Right hindlimb (tissue), 1 donor: ENCODE results near the gene MRC2.
"Not testable (repeated sequence)": the region's sequence is repeated elsewhere in the genome, so short reads cannot be mapped to it uniquely, and the experiment has no call there.

Experiments used
- DNase-seq: peaks from one replicate; pipeline ENCODE4 v3.0.0-alpha.2; 2018

The MRC2 gene, protein sequence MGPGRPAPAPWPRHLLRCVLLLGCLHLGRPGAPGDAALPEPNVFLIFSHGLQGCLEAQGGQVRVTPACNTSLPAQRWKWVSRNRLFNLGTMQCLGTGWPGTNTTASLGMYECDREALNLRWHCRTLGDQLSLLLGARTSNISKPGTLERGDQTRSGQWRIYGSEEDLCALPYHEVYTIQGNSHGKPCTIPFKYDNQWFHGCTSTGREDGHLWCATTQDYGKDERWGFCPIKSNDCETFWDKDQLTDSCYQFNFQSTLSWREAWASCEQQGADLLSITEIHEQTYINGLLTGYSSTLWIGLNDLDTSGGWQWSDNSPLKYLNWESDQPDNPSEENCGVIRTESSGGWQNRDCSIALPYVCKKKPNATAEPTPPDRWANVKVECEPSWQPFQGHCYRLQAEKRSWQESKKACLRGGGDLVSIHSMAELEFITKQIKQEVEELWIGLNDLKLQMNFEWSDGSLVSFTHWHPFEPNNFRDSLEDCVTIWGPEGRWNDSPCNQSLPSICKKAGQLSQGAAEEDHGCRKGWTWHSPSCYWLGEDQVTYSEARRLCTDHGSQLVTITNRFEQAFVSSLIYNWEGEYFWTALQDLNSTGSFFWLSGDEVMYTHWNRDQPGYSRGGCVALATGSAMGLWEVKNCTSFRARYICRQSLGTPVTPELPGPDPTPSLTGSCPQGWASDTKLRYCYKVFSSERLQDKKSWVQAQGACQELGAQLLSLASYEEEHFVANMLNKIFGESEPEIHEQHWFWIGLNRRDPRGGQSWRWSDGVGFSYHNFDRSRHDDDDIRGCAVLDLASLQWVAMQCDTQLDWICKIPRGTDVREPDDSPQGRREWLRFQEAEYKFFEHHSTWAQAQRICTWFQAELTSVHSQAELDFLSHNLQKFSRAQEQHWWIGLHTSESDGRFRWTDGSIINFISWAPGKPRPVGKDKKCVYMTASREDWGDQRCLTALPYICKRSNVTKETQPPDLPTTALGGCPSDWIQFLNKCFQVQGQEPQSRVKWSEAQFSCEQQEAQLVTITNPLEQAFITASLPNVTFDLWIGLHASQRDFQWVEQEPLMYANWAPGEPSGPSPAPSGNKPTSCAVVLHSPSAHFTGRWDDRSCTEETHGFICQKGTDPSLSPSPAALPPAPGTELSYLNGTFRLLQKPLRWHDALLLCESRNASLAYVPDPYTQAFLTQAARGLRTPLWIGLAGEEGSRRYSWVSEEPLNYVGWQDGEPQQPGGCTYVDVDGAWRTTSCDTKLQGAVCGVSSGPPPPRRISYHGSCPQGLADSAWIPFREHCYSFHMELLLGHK (N-terminal part only)

DNA sequence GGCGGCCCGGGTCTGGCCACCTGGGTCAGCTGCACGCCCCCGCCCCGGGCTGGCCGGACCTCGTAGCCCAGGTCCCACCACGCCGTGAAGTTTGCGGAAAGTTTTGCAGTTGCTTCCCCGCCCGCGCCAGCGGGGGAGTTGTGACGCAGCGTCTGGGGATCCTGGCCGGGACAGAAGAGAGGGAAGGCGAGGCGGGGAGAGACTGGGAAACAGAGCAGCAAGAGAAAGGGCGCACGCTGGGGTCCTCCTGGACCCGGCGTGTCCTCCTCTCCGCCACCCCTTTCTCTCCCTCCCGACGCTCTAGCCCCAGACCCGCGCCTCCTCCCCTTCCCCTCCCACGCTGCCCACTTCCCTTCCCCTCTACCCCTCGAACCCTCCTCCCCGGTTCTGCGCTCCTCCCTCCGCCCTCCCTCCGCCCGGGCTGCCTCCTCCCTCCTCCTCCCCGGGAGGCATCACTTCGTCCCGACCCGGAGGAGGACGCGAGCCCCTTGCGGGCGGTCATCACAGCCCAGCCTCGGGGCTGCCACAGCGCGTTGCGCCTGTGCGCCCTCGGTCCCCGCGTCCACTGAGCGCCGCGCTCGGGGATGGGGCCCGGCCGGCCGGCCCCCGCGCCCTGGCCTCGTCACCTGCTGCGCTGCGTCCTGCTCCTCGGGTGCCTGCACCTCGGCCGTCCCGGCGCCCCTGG is at the start of gene MRC2:
Gene MRC2 (plus strand): TSS at position 452 of the 685 bp plus-strand sequence. CDS start 133 bp downstream, at position 585.
- DNase-seq: peak; percentile 92

- no peak for DNase-seq
These were observed 48.5 kb upstream of the MRC2 start for GRCh38 chr17:62578757-62579487.

DNA sequence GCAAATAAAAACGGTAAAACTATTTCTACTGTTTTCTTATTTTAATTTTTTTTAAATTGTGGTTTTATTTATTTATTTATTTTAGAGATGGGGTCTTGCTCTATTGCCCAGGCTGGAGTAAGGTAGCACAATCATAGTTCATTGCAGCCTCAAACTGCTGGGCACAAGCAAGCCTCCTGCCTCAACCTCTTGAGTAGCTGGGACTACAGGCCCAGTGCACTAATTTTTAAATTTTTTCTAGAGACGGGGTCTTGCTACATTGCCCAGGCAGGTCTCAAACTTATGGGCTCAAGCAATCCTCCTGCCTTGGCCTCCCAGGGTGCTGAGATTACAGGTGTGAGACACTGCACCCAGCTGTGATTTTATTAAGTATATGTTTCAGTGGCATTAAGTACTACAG is 46.5 kb upstream of the MRC2 start:
- no peak for DNase-seq

DNA sequence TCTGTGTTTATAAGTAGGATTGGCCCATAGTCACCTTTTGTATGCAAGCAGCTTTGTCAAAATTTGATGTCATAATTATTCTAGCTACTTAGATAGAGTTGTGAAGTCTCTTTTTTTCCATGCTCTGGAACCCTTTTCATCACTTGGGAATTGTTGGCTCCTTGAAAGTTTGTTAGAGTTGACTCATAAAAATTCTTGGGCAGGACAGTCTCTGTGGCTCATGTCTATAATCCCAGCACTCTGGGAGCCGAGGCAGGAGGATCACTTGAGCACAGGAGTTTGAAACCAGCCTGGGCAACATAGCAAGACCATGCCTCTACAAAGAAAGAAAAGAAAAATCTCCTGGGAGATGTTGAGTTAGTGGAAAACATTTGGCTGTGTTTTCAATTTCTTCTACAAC is 45.7 kb upstream of the MRC2 start:
- no peak for DNase-seq

- no peak for DNase-seq
These were observed 39.9 kb upstream of the MRC2 start for GRCh38 chr17:62587554-62587953.

GRCh38 chr17:62588109-62588508 is 39.4 kb upstream of the MRC2 start:
- no peak for DNase-seq

DNA sequence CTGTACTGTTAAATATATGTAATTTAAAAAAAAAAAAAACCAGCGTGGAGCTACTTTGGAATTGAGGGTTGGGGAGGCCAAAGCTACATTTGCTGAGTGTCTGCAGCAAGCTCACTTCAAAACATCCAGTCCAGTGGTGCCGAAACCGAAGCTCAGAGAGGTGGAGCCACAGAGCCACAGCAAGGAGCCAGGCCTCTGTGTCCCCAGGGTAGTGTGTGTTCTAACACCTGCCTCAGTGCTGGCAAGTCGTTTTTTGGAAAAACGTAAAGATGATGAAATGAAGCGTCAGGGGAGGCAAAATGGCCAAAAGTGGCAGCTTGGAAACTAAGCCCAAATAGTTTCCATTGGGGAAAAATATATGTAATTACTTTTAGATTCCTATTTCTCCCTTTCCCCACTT is 36.1 kb upstream of the MRC2 start:
- peak; percentile 77 for DNase-seq

DNA sequence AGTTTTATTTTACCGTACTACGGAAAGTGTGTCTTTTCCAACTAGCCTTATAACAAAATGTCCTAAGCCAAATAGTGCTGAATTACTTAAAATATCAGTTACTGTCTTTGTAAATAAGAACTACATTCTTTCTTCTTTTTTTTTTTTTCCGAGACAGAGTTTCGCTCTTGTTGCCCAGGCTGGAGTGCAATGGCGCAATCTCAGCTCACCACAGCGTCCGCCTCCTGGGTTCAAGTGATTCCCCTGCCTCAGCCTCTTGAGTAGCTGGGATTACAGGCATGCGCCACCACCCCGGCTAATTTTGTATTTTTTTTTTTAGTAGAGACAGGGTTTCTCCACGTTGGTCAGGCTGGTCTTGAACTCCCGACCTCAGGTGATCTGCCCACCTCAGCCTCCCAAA is 35.6 kb upstream of the MRC2 start:
- DNase-seq: not testable (repeated sequence)

- no peak for DNase-seq
These were observed 35.0 kb upstream of the MRC2 start for GRCh38 chr17:62592341-62593099.

DNA sequence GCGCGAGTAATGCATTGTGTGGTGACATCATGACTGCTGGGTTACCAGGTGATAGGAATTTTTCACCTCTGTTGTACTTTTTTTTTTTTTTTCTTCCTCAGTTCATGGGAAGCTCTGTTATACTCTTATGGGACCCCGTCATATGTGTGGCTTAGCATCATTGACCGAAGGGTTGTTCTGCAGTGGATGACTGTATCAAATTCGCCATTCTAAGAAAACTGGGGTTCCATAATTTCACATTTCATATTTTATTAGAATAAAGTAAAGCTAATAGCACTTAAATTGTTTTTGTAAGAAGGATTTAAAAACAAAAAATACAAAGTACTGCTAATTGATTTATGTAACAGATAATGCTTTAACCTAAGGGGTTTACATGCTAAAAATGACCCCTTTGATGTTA is 32.0 kb upstream of the MRC2 start:
- no peak for DNase-seq

DNA sequence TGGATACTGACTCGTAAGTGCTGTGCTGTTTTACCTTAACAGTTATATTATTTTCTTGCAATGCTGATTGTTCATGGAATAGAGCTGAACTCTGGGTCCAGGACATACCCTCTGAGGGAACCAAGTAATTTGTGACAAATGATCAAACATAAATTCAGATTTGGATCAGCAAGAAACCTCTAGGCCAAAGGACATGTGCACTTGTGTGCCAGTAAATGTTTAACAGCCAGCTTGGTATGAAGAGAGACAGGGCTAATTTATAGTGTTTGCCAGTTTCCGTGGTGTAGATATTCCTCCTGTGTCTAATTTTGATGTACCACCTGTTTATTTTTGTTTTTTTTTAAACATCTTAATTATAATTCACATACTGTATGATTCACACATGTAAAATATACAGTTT is 30.8 kb upstream of the MRC2 start:
- DNase-seq: no peak

GRCh38 chr17:62597150-62597549 is 30.3 kb upstream of the MRC2 start:
- DNase-seq: no peak

DNA sequence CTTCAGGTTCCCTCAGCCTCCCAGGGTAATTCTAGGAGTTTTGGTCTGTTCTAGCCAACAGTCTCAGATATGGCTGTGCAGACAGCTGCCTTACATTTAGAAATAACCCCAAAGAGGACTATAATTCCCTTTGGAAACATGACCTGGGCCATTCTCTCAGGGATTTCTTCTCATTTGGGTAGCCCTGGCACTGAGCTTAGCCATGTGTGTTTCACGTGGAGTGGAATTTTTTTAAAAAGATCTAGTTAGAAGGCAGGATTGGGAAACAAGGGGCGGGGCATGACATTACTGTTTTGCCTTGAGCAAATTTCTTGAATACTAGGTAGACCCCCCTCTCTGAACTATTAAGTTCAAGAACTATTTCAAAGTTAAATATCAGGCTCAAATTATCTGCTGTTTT is 29.6 kb upstream of the MRC2 start:
- no peak for DNase-seq

- DNase-seq: no peak
These were observed 27.4 kb upstream of the MRC2 start for GRCh38 chr17:62599964-62600657.

DNA sequence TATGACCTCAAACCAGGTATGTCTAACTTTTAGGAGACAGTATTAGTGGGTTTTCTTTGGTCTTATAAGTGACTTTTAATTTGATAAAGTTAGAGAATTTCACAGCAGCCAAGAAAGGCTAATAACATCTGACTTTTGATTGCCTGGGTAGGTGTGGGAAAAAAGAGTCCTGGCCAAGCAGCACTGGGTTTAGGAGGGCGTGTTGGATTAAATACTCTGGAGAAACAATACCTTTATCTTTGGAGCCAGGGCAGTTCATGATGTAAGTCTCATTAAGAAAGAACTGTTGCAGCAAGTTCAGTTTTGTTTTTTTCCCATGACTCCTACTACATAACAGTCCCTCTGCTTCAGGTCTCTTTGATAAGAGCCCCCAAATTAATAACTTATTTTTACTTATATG is 26.7 kb upstream of the MRC2 start:
- DNase-seq: no peak

GRCh38 chr17:62601471-62601870 is 26.0 kb upstream of the MRC2 start:
- no peak for DNase-seq

- DNase-seq: not testable (repeated sequence)
These were observed 23.7 kb upstream of the MRC2 start for GRCh38 chr17:62603783-62604182.

DNA sequence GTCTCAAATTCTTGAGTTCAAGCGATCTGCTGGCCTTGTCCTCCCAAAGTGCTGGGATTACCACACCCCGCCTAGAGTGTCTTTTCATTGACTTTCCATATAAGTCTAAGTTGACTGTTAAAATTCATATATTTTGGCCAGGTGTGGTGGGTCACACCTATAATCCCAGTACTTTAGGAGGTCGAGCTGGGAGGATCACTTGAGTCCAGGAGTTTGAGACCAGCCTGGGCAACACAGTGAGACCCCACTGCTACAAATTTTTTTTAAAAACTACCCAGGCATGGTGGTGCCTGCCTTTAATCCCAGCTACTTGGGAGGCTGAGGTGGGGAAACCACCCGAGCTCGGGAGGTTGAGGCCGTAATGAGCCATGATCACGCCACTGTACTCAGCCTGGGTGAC is 21.9 kb upstream of the MRC2 start:
- DNase-seq: no peak

- no peak for DNase-seq
These were observed 16.2 kb upstream of the MRC2 start for GRCh38 chr17:62611292-62611691.

- DNase-seq: no peak
These were observed 15.7 kb upstream of the MRC2 start for GRCh38 chr17:62611728-62612127.
